ENCODE results near the gene ZNF304.

The ZNF304 gene

DNA sequence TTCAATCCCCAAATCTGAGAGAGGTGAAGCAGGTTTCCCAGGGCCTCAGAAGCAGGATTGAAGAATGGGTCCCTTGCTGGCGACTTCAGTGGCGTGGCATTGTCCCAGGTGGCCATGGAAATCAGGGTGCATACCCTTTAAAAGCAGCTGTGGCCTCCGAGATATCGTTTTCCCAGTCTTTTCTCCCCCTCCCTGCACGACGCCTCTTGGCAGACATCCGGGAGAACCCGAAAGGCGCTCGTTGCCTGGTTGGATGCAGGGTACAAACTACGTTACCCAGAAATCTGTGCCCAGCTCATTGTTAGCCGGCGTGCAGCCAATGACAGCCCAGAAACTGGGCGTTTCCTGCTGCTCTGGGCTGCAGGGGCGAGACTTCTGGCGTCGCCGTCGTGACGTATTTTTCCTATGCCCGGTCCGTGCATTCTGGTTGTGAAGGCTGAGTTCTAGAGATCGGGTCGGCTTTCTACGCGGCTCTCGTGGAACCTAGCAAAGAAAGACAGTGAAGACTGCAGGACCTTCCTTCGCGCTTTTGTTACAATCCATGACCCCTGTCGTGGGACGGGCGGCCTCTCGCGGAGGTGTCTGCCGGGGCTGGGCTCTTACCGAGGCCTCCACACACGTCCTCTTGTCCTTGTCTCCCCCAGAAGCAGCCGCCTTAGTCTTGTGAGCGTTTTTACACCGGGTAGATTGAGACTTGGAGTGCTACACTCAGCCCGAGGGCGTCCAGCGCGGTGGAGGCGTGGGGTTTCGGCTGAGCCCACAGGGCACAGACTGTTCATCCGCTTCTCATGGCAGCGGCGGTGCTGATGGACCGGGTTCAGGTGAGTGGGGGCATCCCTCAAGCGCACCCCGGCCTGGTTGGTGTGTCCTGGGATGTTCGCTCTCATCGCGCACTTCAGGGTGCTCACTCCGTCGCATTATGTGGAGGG is at the start of gene ZNF304:
TSS of gene ZNF304 (plus strand) at position 395 of the 929 bp plus-strand sequence. CDS start at position 789, 394 bp downstream.
- peak; percentile 87 to 96 for DNase-seq

DNA sequence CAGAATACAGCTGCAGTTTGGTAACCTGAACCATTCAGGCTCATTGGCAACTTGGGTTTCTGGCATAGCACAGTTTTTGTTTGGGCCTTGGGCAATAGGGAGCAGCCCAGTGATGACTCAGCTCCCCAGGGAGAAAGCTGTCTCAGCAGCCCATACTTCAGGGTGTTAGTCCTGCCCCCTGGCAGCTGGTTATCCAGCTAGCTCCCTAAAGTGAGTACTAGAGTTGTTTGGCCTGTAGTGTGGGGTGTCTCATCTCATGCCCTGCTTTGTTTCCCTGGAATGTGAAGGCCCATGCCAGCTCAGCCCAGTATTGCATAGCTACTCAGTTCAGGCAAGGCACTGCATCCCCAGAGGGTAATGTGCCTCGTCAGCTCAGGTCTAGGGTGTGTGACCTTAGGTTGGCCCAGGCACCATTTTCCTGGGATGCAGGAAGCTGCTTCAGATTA is 49.0 kb upstream of the ZNF304 start:
- DNase-seq = no peak

GRCh38 chr19:57302727-57303401 is 48.2 kb upstream of the ZNF304 start:
- DNase-seq = no peak

GRCh38 chr19:57305056-57305455 is 46.0 kb upstream of the ZNF304 start:
- DNase-seq = no peak

GRCh38 chr19:57308514-57308913 is 42.6 kb upstream of the ZNF304 start:
- no peak for DNase-seq

DNA sequence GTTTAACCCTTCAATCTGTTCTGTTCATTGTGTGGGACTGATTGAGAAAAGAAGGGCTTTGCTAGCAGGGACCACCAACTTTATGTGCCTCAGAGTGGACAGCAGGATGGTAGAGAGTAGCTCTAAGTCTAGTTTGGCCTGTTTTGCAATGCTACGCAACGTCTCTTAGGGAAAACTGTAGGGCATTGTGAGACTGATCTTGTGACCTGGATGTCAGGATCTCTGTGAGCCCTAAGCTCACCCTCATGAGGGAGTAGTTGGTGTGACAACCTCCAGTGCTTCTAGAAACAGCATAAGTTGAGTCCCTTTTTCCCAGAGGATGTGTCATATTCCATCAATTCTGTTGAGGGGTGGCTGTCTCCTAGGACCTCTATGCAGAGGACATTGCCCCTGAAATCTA is 40.3 kb upstream of the ZNF304 start:
- DNase-seq = no peak

DNA sequence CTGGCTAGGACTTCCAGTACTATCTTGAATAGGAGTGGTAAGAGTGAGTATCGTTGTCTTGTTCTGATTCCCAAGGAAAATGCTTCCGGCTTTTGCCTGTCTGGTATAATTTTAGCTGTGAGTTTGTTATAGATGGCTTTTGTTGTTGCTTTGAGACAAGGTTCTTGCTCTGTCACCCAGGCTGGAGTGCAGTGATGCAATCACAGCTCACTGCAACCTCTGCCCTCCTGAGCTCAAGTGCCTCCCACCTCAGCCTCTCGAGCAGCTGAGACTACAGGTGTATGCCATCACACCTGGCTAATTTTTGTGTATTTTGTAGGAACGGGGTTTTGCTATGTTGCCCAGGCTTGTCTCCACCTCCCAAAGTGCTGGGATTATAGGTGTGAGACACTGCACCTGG is 36.9 kb upstream of the ZNF304 start:
- no peak for DNase-seq

GRCh38 chr19:57317503-57317902 is 33.6 kb upstream of the ZNF304 start:
- no peak for DNase-seq

DNA sequence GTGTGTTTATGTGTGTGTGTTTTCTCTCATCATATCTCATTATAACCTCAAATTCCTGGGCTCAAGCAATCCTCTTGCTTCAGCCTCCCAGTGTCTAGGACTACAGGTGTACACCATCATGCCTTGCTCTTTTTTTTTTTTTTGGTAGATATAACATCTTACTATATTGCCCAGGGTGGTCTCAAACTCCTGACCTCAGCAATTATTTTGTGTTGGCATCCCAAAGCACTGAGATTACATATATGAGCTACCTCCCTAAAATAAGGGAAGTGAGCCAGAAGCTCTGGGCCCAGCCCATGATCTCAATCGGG is 31.2 kb upstream of the ZNF304 start:
- DNase-seq = peak in 1 of 2 experiments; percentile 18

DNA sequence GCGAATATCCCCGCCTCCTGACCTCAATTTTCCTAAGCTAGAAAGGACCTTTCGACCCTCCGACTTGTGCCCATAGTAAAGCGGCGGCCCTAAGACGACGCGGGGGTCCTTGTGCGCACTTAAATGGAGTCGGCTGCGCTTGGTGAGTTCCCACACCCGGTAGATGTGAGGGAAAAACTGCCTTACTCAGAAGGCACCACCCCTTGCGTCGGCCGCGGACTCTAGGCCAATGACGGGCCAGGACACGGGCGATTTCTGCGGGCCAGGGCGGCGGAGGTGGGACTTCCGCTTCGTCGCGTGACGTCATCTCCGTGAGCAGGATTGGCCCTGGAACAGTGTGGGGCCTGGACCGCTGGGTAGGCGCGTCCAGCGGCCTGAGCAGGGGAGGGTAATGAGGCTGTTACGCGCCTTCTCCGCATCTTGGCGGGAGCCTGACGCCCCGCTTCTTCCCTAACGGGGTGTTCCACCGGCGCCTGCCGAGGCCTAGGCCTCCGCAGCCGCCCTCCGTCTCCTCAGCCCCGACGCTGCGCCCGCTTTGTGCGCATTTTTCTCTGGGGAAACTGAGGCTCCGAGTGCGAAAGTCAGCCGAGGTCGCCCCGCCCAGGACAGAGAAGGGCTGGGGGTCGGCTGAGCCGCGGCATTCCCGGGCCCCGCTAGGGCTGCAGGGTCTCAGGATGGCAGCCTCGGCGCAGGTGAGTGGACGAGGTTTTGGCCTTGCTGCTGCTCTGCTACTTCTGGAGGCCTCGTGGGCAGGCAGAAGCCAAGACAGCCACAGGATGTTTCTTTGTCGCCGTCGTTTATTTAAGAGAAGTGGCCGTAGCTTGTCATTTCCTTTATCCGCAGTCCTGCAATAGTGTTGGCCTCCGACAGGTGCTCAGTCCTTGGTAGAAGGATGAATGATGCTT is 30.6 kb upstream of the ZNF304 start, which contains the start of gene ZNF543:
TSS of gene ZNF543 (plus strand) at position 293 of the 905 bp plus-strand sequence. CDS start at position 675, 382 bp downstream.
- DNase-seq = peak; percentile 87 to 97

GRCh38 chr19:57321116-57321515 is 30.0 kb upstream of the ZNF304 start:
- no peak for DNase-seq

- DNase-seq = no peak
Observed at GRCh38 chr19:57321751-57322150, 29.3 kb upstream of the ZNF304 start.

GRCh38 chr19:57324992-57325391 is 26.1 kb upstream of the ZNF304 start:
- DNase-seq = no peak

- no peak for DNase-seq
Observed at GRCh38 chr19:57327993-57328392, 23.1 kb upstream of the ZNF304 start.

GRCh38 chr19:57334191-57334590 is 16.9 kb upstream of the ZNF304 start:
- no peak for DNase-seq

GRCh38 chr19:57338877-57339276 is 12.2 kb upstream of the ZNF304 start:
- DNase-seq = no peak

DNA sequence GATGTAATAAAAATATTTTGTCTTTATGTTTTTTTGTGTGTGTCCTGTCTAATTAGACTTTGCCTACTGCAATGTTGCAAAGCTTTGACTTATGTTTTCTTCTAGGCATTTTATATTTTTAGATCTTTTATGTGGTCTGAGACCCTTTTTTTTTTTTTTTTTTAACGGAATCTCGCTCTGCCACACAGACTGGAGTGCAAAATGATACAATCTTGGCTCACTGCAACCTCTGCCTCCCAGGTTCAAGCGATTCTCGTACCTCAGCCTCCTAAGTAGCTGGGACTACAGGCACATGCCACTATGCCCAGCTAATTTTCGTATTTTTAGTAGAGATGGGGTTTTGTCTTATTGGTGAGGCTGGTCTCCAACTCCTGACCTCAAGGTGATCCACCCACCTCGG is 8.5 kb upstream of the ZNF304 start:
- no peak for DNase-seq

DNA sequence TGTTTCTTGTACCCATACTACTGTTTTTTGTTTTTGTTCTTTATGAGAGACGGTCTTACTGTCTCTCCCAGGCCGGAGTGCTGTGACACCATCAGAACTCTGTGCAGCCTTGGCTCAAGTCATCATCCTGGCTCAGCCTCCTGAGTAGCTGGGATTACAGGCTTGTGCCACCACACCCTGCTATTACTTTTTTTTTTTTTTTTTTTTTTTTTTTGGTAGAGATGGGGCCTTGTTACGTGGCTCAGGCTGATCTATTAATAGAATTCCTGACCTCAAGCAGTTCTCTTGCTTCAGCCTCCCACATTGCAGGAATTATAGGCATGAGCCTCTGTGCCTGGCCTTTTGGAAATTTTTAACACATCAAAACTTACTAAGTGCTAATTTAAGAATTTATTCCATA is 2.9 kb upstream of the ZNF304 start:
- DNase-seq = no peak

GRCh38 chr19:57351867-57352266 is 796 bp downstream of the ZNF304 start:
- DNase-seq = no peak

DNA sequence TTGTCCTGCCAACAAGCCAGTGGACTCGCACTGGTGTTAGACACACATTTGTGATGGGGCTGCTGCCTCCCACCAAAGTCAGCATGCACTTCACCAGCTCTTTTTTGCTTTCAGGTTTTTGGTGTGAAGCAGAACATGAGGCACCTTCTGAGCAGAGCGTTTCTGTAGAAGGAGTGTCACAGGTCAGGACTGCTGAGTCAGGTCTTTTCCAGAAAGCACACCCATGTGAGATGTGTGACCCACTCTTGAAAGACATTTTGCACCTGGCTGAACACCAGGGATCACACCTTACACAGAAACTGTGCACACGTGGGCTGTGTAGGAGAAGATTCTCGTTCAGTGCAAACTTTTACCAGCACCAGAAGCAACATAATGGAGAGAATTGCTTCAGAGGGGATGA is 4.8 kb downstream of the ZNF304 start:
- no peak for DNase-seq

DNA sequence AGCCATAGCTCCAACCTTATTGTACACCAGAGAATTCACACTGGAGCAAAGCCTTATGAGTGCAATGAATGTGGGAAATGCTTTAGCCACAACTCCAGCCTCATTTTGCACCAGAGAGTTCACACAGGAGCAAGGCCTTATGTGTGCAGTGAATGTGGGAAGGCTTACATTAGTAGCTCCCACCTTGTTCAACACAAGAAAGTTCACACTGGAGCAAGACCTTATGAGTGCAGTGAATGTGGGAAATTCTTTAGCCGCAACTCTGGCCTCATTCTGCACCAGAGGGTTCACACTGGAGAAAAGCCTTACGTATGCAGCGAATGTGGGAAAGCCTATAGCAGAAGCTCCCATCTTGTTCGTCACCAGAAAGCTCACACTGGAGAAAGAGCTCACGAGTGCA is 6.3 kb downstream of the ZNF304 start:
- no peak for DNase-seq

DNA sequence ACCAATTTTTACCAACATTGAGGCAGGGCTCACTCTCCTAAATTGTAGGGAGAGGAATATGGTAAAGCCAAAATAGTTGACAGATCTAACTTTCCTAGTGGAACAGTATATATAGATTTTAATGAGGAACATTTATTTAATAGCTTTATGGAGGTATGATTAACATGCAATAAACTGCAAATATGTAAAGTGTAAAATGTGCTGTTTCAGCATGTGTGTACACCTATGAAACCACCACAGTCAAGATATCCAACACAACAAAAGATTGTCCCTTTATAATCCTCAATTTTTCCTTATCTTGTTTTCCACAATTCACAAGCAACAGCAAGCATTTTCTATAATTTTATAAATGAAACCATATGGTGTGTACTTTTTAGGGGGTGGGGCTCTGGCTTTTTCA is 8.2 kb downstream of the ZNF304 start:
- DNase-seq = no peak

DNA sequence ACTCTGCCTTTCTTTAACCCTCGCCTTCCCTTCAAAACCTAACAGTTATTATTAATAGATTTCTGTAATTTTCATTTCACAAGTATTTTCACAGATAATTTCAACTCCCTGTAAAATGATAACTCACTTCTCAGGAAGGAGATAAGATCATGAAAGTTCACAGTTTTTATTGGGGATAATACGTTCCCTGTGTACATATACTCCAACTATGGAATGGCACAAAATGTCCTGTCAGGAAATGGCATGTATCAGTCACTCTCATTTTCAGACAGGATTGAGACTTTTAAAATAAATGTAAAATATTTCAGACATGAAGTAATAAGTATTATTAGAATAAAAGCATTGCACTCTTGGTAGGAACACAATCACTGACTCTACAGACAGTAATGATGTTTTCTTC is 11.3 kb downstream of the ZNF304 start:
- no peak for DNase-seq

All from NCI-H526 (cell line).